WTC11 (cell line): ENCODE results near the gene RFWD3.

Experiments
- ATF1 ChIP-seq: sonication (generic); formaldehyde crosslinking; IDR thresholded peaks from 2 replicates; pipeline ENCODE4 v1.8.1; 2023; ENCODE audit warnings: mild to moderate bottlenecking, moderate library complexity, missing genetic modification reagents
- ATF2 ChIP-seq: sonication (generic); formaldehyde crosslinking; IDR thresholded peaks from 2 replicates; pipeline ENCODE4 v1.8.1; 2022; ENCODE audit warnings: low read depth, missing genetic modification reagents, borderline replicate concordance
- ATF3 ChIP-seq: sonication (generic); formaldehyde crosslinking; conservative IDR thresholded peaks from 2 replicates; pipeline ENCODE4 v1.8.1; 2022; ENCODE audit warnings: mild to moderate bottlenecking, missing genetic modification reagents
- CTCF ChIP-seq: fragments of 200-600 bp; IDR thresholded peaks from 2 replicates; pipeline ENCODE4 v1.8.0; 2022; ENCODE audit warnings: antibody characterized with exemption
- NR3C1 ChIP-seq: sonication (generic); formaldehyde crosslinking; conservative IDR thresholded peaks from 2 replicates; pipeline ENCODE4 v1.8.1; 2023; ENCODE audit warnings: low read depth, mild to moderate bottlenecking, missing genetic modification reagents
- SMAD4 ChIP-seq: sonication (generic); formaldehyde crosslinking; IDR thresholded peaks from 2 replicates; pipeline ENCODE4 v1.8.0; 2022; ENCODE audit warnings: mild to moderate bottlenecking, missing genetic modification reagents
- ZNF423 ChIP-seq: fragments of 250-450 bp; sonication (Bioruptor Pico); IDR thresholded peaks from 2 replicates; pipeline ENCODE4 v2.1.2; 2022; ENCODE audit warnings: mild to moderate bottlenecking, moderate library complexity
- ZNF671 ChIP-seq: fragments of 250-450 bp; sonication (Bioruptor Pico); IDR thresholded peaks from 2 replicates; pipeline ENCODE4 v1.8.0; 2021; ENCODE audit warnings: mild to moderate bottlenecking

GRCh38 chr16:74635303-74635702 lies 31.4 kb downstream of the RFWD3 start:
- TF ChIP-seq ZNF423 (CRISPR knock-in tag), result no peak
- no peak for TF ChIP-seq CTCF
- TF ChIP-seq ATF3 (CRISPR knock-in tag), result no peak
- TF ChIP-seq ATF2 (CRISPR knock-in tag), result no peak
- TF ChIP-seq ZNF671, result no peak
- no peak for TF ChIP-seq SMAD4 (CRISPR knock-in tag)
- TF ChIP-seq NR3C1 (CRISPR knock-in tag), result no peak
- TF ChIP-seq ATF1 (CRISPR knock-in tag), result no peak
